DMS 273 (cell line): ENCODE measurements around the gene RGN.
"Not testable (repeated sequence)": the region's sequence is repeated elsewhere in the genome, so short reads cannot be mapped to it uniquely, and the experiment has no call there.

Experiments used
- DNase-seq: peaks from one replicate; lab custom pipeline; 2025; ENCODE audit not compliant: unreplicated experiment; lab: John Stamatoyannopoulos, UW

Gene RGN

GRCh38 chrX:47078129-47079043 lies at the start of gene RGN:
Gene RGN, plus strand, starts transcription at chrX:47078443. Its CDS starts 2,702 bp downstream, at chrX:47081145.
- DNase-seq: no peak

GRCh38 chrX:47030339-47030738 lies 47.9 kb upstream of the RGN start:
- DNase-seq: peak; percentile 92

- no peak for DNase-seq
These were observed 30.3 kb upstream of the RGN start for GRCh38 chrX:47047989-47048388.

GRCh38 chrX:47059142-47059874 lies 18.9 kb upstream of the RGN start:
- DNase-seq: no peak

- no peak for DNase-seq
These were observed 17.5 kb upstream of the RGN start for GRCh38 chrX:47060708-47061107.

GRCh38 chrX:47061238-47061919 lies 16.9 kb upstream of the RGN start:
- no peak for DNase-seq

- DNase-seq: no peak
These were observed 15.1 kb upstream of the RGN start for GRCh38 chrX:47063179-47063578.

- DNase-seq: no peak
These were observed 10.0 kb upstream of the RGN start for GRCh38 chrX:47068214-47068613.

GRCh38 chrX:47068720-47069119 lies 9.5 kb upstream of the RGN start:
- no peak for DNase-seq

- DNase-seq: no peak
These were observed 2.1 kb downstream of the RGN start for GRCh38 chrX:47080215-47080914.

GRCh38 chrX:47080915-47081236 lies 2.6 kb downstream of the RGN start:
- no peak for DNase-seq

- no peak for DNase-seq
These were observed 13.0 kb downstream of the RGN start for GRCh38 chrX:47091149-47091775.

- DNase-seq: peak; percentile 72
These were observed 15.0 kb downstream of the RGN start for GRCh38 chrX:47093248-47093647.

GRCh38 chrX:47093860-47094259 lies 15.6 kb downstream of the RGN start:
- no peak for DNase-seq

GRCh38 chrX:47097018-47097417 lies 18.8 kb downstream of the RGN start:
- peak; percentile 47 for DNase-seq

GRCh38 chrX:47098338-47099094 lies 20.3 kb downstream of the RGN start:
- no peak for DNase-seq

- DNase-seq: no peak
These were observed 23.0 kb downstream of the RGN start for GRCh38 chrX:47101206-47101605.

GRCh38 chrX:47110936-47111615 lies 32.8 kb downstream of the RGN start:
- DNase-seq: not testable (repeated sequence)

GRCh38 chrX:47112316-47112954 lies 34.2 kb downstream of the RGN start:
- DNase-seq: peak; percentile 18
